Lower leg skin (tissue), 3 donors: ENCODE results near the gene PIK3C2B.

ENCODE experiments used
- POLR2A ChIP-seq, 2 donors: fragments of 450-650 bp; IDR thresholded peaks; one replicate each; pipeline ENCODE4 v1.6.1; 2016 to 2017; ENCODE audit warnings: antibody characterized with exemption in 2 of 2, mild to moderate bottlenecking in 1 of 2, moderate library complexity in 1 of 2
- TF ChIP-seq, protein P1 (sequence below), 3 donors: fragments of 450-650 bp; IDR thresholded peaks; one replicate each; pipeline ENCODE4 v1.5.1; 2016; ENCODE audit warnings: antibody characterized with exemption in 3 of 3, mild to moderate bottlenecking in 3 of 3, moderate library complexity in 2 of 3

DNA sequence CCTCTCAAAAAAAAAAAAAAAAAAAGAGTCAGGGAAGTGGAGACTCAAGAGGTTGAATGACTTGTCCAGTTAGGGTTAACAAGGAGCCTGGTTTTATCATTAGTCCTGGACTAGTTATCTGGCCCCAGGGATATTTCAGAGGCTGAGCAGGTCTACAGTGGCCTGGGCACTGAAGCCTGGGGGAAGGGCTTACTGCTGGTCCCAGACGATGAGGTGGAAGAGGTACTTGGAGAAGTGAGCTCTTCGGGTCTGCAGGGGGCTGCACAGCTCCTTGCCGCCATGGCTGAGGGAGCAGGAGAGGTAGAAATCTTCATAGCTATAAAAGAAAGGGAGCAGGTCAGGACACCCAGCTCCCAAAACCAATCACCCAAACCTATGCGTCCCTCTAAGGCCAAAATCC lies 40.1 kb downstream of the PIK3C2B start:
- TF ChIP-seq, protein P1, sequence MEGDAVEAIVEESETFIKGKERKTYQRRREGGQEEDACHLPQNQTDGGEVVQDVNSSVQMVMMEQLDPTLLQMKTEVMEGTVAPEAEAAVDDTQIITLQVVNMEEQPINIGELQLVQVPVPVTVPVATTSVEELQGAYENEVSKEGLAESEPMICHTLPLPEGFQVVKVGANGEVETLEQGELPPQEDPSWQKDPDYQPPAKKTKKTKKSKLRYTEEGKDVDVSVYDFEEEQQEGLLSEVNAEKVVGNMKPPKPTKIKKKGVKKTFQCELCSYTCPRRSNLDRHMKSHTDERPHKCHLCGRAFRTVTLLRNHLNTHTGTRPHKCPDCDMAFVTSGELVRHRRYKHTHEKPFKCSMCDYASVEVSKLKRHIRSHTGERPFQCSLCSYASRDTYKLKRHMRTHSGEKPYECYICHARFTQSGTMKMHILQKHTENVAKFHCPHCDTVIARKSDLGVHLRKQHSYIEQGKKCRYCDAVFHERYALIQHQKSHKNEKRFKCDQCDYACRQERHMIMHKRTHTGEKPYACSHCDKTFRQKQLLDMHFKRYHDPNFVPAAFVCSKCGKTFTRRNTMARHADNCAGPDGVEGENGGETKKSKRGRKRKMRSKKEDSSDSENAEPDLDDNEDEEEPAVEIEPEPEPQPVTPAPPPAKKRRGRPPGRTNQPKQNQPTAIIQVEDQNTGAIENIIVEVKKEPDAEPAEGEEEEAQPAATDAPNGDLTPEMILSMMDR (IDR thresholded peaks at IDR 0.05), result no peak
- TF ChIP-seq POLR2A (IDR thresholded peaks at IDR 0.05), result no peak
